Stimulated activated naive CD8-positive, alpha-beta T cell treated with anti-CD3 and anti-CD28 coated beads, Interleukin-15, Interleukin-2, amounts not matched to agents 100 ng/mL and 50 ng/mL, for 24 hours (primary cell): ENCODE measurements around the gene KLK6.

Experiments
- H3K27ac Mint-ChIP-seq: one replicate; pipeline ENCODE4 v1.8.0; 2021; ENCODE audit warnings: mild to moderate bottlenecking, mixed read lengths
- H3K27me3 Mint-ChIP-seq: one replicate; pipeline ENCODE4 v1.8.0; 2021; ENCODE audit warnings: mixed read lengths
- H3K36me3 Mint-ChIP-seq: one replicate; pipeline ENCODE4 v1.8.0; 2021; ENCODE audit warnings: low read depth, mixed read lengths
- H3K4me1 Mint-ChIP-seq: one replicate; pipeline ENCODE4 v1.8.0; 2021; ENCODE audit warnings: low read depth, mixed read lengths
- H3K4me3 Mint-ChIP-seq: one replicate; pipeline ENCODE4 v1.8.0; 2021; ENCODE audit warnings: mild to moderate bottlenecking, mixed read lengths
- H3K9me3 Mint-ChIP-seq: one replicate; pipeline ENCODE4 v1.8.0; 2021; ENCODE audit warnings: mixed read lengths

Gene KLK6

DNA sequence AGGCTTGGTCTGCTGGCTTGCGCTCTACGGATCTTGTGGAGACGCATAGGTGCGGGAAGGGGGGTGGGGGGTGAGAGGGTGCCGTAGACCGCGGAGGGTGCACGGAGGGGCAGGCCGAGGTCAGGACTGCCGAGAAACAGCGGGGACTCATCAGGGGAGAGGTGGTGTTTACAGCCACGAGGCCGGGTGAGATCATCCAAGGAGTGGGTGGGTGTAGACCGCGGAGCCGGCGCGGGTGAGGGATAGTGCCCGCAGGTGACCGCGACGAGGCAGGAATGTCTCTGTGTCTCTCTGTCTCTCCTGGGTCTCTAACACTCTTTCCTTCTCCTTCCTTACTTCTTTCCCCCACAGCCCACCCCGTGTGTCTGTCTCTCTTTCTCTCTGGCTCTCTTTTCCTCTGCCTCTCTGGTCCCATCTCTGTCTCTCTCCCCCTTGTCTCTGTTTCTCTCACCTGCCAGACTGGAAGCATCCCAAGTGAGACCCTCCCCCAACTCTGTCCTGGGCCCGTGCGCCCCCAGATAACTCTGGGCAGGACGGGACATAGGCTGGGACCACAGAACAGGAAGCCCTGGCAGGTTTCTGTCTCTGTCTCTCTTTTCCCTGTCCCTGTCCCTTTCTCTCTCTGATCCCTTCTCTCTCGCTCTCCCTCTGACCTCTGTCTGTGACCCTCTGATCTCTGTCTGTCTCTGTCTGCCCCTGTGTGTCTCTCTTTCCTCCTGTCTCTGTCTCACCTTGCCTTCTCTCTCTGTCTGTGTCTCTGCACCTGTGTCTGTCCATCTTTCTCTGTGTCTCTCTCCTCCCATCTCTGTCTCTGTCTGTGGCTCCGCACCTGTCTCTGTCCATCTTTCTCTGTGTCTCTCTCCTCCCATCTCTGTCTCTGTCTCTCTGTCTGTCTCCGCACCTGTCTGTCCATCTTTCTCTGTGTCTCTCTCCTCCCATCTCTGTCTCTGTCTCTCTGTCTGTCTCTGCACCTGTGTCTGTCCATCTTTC lies 56.4 kb downstream of the KLK6 start:
- H3K4me1 Mint-ChIP-seq: no peaks in the 10 kb centered on the region
- peaks cover 50% of the 10 kb centered on the region for H3K27me3 Mint-ChIP-seq
- H3K9me3 Mint-ChIP-seq: no peaks in the 10 kb centered on the region
- H3K36me3 Mint-ChIP-seq: no peaks in the 10 kb centered on the region
- no peak overlapping the region for H3K27ac Mint-ChIP-seq
- H3K4me3 Mint-ChIP-seq: no peak overlapping the region

DNA sequence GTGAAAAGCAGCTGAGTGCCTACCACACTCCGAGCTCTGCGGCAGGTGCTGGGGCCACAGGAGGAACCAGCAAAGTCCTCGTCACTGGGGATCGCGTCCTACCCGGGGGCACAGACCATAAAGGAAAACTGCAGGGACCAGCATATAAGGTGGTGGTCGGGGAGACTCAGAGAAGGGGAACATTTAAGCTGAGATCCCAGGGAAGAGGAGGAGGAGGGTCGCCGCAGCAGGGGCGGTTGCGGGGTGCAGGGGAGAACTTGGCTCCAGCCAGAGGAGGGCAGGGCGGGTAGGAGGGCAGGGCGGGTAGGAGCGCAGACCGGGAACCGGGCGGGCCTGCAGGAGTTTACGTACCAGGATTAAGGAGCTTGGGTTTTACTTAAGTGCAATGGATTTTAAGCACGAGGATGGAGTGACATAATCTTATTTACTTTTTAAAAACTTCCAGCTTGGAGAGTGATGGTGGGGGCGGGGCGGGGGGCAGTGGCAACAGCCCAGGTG lies 57.2 kb downstream of the KLK6 start:
- H3K36me3 Mint-ChIP-seq: no peaks in the 10 kb centered on the region
- peaks cover 56% of the 10 kb centered on the region for H3K27me3 Mint-ChIP-seq
- no peaks in the 10 kb centered on the region for H3K4me1 Mint-ChIP-seq
- H3K9me3 Mint-ChIP-seq: no peaks in the 10 kb centered on the region
- H3K4me3 Mint-ChIP-seq: no peak overlapping the region
- no peak overlapping the region for H3K27ac Mint-ChIP-seq

DNA sequence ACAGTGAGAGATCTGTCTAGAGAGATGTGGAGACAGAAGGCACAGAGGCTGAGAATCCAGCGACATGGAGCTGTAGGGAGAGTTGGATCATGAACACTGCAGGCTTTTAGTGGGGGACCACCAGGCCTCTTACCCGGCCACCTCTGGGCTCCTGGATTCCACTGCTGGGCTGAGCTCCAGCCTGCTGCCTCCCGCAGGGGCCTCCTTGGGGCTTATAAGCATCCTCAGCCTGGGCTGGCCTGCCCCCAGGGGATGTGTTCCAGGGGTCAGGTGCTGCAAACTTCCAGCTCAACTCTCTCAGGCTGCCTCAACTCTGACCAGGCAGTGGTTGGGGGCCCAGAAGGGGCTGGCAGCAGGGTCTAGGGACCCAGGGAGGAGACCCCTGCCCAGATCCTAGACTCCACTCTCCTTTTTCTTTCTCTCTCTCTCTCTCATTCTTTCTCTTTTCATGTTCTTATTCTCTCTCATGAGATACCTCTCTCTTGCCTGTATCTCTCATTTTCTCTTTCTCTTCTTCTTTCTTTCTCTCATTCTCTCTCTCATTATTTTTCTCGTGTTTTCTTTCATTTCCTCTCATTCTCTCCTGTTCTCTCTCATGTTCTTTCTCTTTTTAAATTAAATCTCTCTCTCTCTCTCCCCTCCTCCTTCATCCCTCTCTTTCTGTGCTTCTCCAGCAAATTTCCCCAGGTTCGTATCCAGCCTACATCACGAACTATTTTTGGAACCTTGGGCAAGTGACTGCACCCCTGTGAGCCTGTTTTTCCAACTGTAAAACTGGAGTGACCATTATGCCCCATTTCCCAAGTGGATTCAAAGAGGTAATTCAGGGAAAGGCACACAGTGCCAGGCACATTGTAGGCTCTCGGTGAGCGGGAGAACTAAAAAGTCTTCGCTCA lies 57.9 kb downstream of the KLK6 start, which contains the start of gene KLK4:
KLK4 (minus strand) TSS at position 190 of the 896 bp plus-strand sequence. CDS start 657 bp downstream, outside the sequence.
- H3K4me3 Mint-ChIP-seq: no peak within 1 kb of the TSS
- no peak within 1 kb of the TSS for H3K27ac Mint-ChIP-seq
- no peaks in the 10 kb centered on the region for H3K36me3 Mint-ChIP-seq
- H3K27me3 Mint-ChIP-seq: peaks cover 58% of the 10 kb centered on the region
- H3K4me1 Mint-ChIP-seq: no peaks in the 10 kb centered on the region
- no peaks in the 10 kb centered on the region for H3K9me3 Mint-ChIP-seq

DNA sequence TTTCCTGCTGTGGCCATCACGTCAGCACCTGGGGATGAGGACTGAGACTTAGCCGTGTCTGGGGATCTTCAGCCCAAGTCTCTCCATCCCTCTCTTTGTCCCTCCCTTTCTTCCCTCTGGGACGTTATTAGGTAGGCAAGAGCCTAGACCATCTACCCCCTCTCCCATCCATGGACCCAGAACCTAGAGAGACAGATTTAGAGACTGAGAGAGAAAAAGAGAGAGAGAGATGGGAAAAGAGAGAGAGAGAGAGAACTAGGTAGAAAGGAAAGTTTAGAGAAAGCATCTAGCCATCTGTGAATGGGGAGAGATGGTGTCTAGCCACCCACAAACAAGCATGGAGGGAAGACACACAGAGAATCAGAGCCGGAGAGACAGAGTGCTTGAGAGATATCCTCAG lies 58.7 kb downstream of the KLK6 start:
- Mint-ChIP-seq H3K36me3 (no peaks in the 10 kb centered on the region), H3K9me3 (no peaks in the 10 kb centered on the region), H3K4me3 (no peak overlapping the region), H3K4me1 (no peaks in the 10 kb centered on the region), H3K27ac (no peak overlapping the region), H3K27me3 (peaks cover 61% of the 10 kb centered on the region)

GRCh38 chr19:50909240-50910070 lies 59.9 kb downstream of the KLK6 start:
- no peaks in the 10 kb centered on the region for H3K9me3 Mint-ChIP-seq
- H3K4me3 Mint-ChIP-seq: no peak overlapping the region
- H3K27me3 Mint-ChIP-seq: peaks cover 64% of the 10 kb centered on the region
- no peaks in the 10 kb centered on the region for H3K4me1 Mint-ChIP-seq
- H3K27ac Mint-ChIP-seq: no peak overlapping the region
- H3K36me3 Mint-ChIP-seq: no peaks in the 10 kb centered on the region
